ENCODE results near the gene CCDC57. TPM values are rescaled to one million over a fixed set of nuclear protein-coding genes. Genes with fewer than 3 reads are reported as not detected.
"Not testable (repeated sequence)": the region's sequence is repeated elsewhere in the genome, so short reads cannot be mapped to it uniquely, and the experiment has no call there.

The CCDC57 gene
- total RNA-seq, 6 experiments from 2014 or later, result 10.1 to 37.4 (median 17.2) TPM

DNA sequence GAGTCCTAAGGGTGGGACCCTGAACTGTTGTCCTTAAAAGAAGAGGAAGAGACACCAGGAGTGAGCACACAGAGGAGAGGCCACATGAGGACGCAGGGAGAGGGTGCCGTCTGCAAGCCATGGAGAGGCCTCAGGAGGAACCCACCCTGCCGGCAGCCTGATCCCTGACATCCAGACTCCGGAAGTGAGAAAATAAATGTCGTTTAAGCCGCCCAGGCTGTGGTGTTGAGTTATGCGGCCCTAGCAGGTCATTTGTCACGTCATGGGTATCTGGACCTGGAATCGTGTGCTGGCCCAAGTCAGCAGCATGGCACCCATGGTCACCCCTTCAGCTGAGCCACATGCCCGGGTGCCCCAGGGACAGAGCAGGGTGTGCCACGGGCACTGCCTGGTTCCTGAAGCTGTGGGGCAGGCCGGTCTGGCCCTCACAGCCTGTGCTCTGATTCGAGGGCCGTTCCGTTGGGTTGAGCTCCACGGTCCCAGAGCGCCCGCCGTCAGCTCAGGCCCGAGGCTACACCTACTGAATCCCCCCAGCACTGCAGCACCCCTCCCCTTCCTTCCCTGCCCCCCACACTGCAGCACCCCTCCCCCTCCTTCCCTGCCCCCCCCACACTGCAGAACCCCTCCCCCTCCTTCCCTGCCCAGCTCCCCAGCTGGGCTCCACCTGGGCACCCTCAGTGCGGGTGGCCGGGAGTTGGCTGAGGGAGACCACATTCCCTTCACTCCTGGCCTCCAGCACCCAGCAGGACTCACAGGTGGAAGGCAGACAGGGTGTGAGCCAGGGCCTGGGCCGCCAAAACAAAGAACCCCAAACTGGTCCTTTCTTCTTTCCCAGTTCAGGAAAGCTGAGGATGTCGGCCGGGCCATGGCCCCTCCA lies 2.7 kb upstream of the CCDC57 start:
- Histone ChIP-seq H3K4me3 (no peak overlapping the region), H3K27ac (peak overlapping the region in 1 of 3 donors; percentile 47), H3K9me3 (no peaks in the 10 kb centered on the region), H3K4me1 (peaks cover 2 to 22% (median 5%) of the 10 kb centered on the region in 4 donors), H3K36me3 (no peaks in the 10 kb centered on the region), H3K27me3 (no peaks in the 10 kb centered on the region)
- TF ChIP-seq POLR2A (IDR thresholded peaks at IDR 0.05), result no peak
- TF ChIP-seq CTCF (IDR thresholded peaks at IDR 0.05), result no peak
- intact Hi-C loops (cut with DNase I), result no loop called here
- WGBS (ENCODE audit: insufficient coverage, low coverage, low lambda C conversion rate, missing lambda C conversion rate), result 75% methylated on average over 11 of the region's 25 CpGs
- DNase-seq (peak in 1 of 3 donors; percentile 53), ATAC-seq (no peak)

DNA sequence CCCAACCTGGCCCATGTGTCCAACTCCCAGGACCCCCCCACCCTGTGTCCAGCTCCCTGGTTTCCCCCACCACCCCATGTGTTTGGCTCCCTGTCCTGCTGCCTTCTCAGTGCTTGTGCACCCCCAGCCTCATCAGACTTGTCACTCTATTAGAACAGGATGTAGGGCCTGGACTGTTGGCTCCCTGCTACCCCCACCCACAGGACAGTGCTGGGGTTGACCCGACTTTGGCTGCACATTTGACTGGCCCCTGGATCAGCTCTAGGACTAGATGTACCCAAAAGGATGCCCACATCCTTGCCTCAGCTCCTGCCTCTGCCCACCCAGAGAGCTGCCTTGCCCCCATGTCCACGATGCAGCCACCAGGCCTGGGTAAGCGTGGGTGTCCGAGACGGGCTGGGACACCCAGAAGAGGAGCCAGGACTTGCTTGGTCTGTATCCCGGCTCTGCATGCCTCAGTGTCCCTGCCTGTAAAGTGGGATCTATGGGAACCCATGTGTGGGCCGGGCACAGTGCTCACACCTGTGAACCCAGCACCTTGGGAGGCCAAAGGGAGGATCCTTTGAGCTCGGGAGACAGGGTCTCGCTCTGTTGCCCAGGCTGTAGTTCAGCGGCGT lies 1.5 kb upstream of the CCDC57 start:
- Histone ChIP-seq H3K4me3 (no peak overlapping the region), H3K27ac (no peak overlapping the region), H3K9me3 (no peaks in the 10 kb centered on the region), H3K4me1 (peaks cover 2 to 22% (median 5%) of the 10 kb centered on the region in 4 donors), H3K36me3 (no peaks in the 10 kb centered on the region), H3K27me3 (no peaks in the 10 kb centered on the region)
- WGBS (ENCODE audit: insufficient coverage, low coverage, low lambda C conversion rate, missing lambda C conversion rate), result 29% methylated on average over 1 of the region's 11 CpGs
- DNase-seq (peak in 1 of 3 donors; percentile 48), ATAC-seq (no peak)
- intact Hi-C loops (cut with DNase I), result no loop called here
- no peak for TF ChIP-seq POLR2A (IDR thresholded peaks at IDR 0.05)
- no peak for TF ChIP-seq CTCF (IDR thresholded peaks at IDR 0.05)

- Histone ChIP-seq H3K36me3 (no peaks in the 10 kb centered on the region), H3K27me3 (no peaks in the 10 kb centered on the region), H3K4me1 (peaks cover 2 to 22% (median 5%) of the 10 kb centered on the region in 4 donors), H3K4me3 (peak overlapping the region; percentile 84 to 98 (median 92)), H3K9me3 (no peaks in the 10 kb centered on the region), H3K27ac (peak overlapping the region; percentile 67 to 87 (median 76))
- peak in 2 of 3 donors; percentile 62 to 64 for DNase-seq
- intact Hi-C loops (cut with DNase I), result no loop called here
- peak; percentile 13 to 37 (median 25) for ATAC-seq
- no peak for TF ChIP-seq CTCF (IDR thresholded peaks at IDR 0.05)
- no peak for TF ChIP-seq POLR2A (IDR thresholded peaks at IDR 0.05)
- 9% methylated on average over 4 of the region's 37 CpGs for WGBS (ENCODE audit: insufficient coverage, low coverage, low lambda C conversion rate, missing lambda C conversion rate)
Observed at GRCh38 chr17:82213251-82214011, 789 bp upstream of the CCDC57 start.

- DNase-seq; H3K4me3 ChIP-seq; H3K27me3 ChIP-seq; ATAC-seq; H3K36me3 ChIP-seq; H3K9me3 ChIP-seq; intact Hi-C loops (cut with DNase I); H3K4me1 ChIP-seq; H3K27ac ChIP-seq: not testable (repeated sequence)
- WGBS (ENCODE audit: insufficient coverage, low coverage, low lambda C conversion rate, missing lambda C conversion rate), result 95% methylated on average over 4 of the region's 11 CpGs
Observed at GRCh38 chr17:82210655-82211054, 2.0 kb downstream of the CCDC57 start.

All from right lobe of liver (tissue), 6 donors.